ENCODE data around the gene CPD.
"Not testable (repeated sequence)": the region's sequence is repeated elsewhere in the genome, so short reads cannot be mapped to it uniquely, and the experiment has no call there.

Gene CPD

DNA sequence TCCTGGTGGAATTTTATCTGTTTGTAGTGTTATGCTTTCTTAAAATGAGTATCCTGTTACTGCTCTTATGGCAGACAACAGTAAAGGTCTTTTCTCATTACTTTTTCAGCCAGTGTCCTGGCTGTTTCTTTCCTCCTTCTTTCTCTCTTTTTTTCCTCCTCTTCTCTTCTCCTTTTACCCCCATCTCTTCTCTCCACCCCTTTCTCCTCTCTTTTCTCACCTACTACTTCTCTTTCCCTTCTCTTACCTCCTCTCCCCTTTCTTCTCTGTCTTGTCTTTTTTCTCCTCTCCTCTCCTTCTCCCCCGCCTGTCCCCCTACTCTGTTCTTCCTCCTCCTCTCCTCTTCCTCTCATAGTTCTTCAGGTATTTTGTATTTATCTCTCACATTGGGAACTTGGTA lies 48.9 kb downstream of the CPD start:
- TF ChIP-seq, protein P1, sequence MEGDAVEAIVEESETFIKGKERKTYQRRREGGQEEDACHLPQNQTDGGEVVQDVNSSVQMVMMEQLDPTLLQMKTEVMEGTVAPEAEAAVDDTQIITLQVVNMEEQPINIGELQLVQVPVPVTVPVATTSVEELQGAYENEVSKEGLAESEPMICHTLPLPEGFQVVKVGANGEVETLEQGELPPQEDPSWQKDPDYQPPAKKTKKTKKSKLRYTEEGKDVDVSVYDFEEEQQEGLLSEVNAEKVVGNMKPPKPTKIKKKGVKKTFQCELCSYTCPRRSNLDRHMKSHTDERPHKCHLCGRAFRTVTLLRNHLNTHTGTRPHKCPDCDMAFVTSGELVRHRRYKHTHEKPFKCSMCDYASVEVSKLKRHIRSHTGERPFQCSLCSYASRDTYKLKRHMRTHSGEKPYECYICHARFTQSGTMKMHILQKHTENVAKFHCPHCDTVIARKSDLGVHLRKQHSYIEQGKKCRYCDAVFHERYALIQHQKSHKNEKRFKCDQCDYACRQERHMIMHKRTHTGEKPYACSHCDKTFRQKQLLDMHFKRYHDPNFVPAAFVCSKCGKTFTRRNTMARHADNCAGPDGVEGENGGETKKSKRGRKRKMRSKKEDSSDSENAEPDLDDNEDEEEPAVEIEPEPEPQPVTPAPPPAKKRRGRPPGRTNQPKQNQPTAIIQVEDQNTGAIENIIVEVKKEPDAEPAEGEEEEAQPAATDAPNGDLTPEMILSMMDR (IDR thresholded peaks at IDR 0.05; ENCODE audit: low read depth, low read length, missing control alignments): no peak
- no peak for DNase-seq
- Histone ChIP-seq H3K27ac (no peak overlapping the region), H3K27me3 (replicated peaks) (no peaks in the 10 kb centered on the region), H3K36me3 (replicated peaks) (no peaks in the 10 kb centered on the region), H3K4me3 (ENCODE audit: low read depth, low read length) (no peak overlapping the region)
- in situ Hi-C loops (cut with HindIII; ENCODE audit: low pct_ligation_motif_present, low sequenced_read_pairs): no loop called here

DNA sequence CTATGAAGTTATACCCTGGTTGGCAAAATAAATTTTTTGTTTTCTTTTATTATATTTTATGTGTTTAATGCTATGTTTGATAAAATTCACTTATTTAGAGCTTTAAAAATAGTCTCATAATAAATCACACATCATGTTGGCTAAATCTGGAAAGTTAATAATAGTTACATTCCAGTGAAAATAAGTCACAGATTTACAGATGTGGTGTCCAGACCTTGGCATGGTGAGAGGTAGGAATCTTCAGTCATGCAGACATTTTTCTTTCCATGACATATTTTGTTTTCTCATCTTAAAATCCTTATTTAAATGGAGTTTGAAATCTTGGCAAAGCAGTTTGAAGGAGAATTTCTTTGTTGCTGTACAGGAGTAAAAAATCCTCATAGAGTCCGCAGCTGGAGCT lies 50.4 kb downstream of the CPD start:
- DNase-seq: no peak
- no peaks in the 10 kb centered on the region for H3K36me3 ChIP-seq (replicated peaks)
- H3K4me3 ChIP-seq (ENCODE audit: low read depth, low read length): no peak overlapping the region
- TF ChIP-seq, protein P1 (IDR thresholded peaks at IDR 0.05; ENCODE audit: low read depth, low read length, missing control alignments): no peak
- H3K27ac ChIP-seq: no peak overlapping the region
- in situ Hi-C loops (cut with HindIII; ENCODE audit: low pct_ligation_motif_present, low sequenced_read_pairs): no loop called here
- H3K27me3 ChIP-seq (replicated peaks): no peaks in the 10 kb centered on the region

DNA sequence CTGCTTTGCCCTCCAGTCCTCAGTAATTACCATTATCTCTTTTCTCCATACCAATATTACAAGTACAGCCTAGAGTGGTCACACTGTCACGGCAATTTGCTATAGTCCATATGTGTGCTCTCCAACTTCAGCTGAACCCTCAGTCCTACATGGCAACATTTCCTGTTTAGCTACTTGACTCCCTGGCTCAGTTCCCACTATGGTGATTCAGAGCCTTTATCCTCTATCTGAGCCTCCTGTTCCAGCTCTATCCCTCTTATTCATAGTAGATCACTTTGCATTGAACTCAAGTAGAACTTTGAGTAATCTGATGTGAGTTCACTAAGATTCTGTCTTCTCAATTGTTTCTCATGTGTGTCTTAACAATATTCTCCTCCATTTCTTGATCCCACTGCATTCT lies 54.8 kb downstream of the CPD start:
- peak; percentile 97 for DNase-seq
- no peaks in the 10 kb centered on the region for H3K36me3 ChIP-seq (replicated peaks)
- in situ Hi-C loops (cut with HindIII; ENCODE audit: low pct_ligation_motif_present, low sequenced_read_pairs): no loop called here
- H3K27ac ChIP-seq: peak overlapping the region; percentile 26
- H3K27me3 ChIP-seq (replicated peaks): no peaks in the 10 kb centered on the region
- no peak overlapping the region for H3K4me3 ChIP-seq (ENCODE audit: low read depth, low read length)
- TF ChIP-seq, protein P1 (IDR thresholded peaks at IDR 0.05; ENCODE audit: low read depth, low read length, missing control alignments): no peak

DNA sequence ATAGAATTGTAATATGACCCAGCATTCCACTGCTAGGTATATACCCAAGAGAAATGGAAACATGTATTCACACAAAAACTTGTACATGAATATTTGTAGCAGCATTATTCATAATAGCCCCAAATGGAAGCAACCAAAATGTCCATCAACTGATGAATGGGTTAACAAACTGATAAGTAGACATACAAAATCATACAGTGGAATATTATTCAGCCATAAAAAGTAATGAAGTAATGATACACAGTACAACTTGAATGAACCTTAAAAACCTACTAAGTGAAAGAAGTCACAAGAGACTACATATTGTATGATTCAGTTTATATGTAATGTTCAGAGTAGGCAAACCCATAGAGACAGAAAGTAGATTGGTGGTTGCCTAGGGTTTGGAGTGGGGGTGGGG lies 58.0 kb downstream of the CPD start:
- Histone ChIP-seq H3K36me3 (replicated peaks) (no peaks in the 10 kb centered on the region), H3K27ac (no peak overlapping the region), H3K27me3 (replicated peaks) (no peaks in the 10 kb centered on the region), H3K4me3 (ENCODE audit: low read depth, low read length) (no peak overlapping the region)
- in situ Hi-C loops (cut with HindIII; ENCODE audit: low pct_ligation_motif_present, low sequenced_read_pairs): no loop called here
- TF ChIP-seq, protein P1 (IDR thresholded peaks at IDR 0.05; ENCODE audit: low read depth, low read length, missing control alignments): no peak
- DNase-seq: no peak

DNA sequence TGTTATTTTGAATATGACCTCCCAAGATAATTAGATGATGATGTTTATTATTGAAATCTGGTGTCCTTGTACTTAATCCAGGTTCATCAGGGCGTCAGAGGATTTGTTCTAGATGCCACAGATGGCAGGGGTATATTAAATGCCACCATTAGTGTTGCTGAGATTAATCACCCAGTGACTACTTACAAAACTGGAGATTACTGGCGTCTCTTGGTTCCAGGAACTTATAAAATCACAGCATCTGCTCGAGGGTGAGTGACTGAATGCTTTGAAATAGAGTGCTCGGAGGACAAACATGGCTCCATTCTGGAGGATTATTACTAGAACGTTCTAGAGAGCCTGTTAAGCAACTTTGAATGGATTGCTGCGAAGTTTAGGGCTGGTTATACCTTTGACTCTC lies 65.0 kb downstream of the CPD start:
- DNase-seq: no peak
- Histone ChIP-seq H3K4me3 (ENCODE audit: low read depth, low read length) (no peak overlapping the region), H3K36me3 (replicated peaks) (no peaks in the 10 kb centered on the region), H3K27ac (no peak overlapping the region), H3K27me3 (replicated peaks) (no peaks in the 10 kb centered on the region)
- in situ Hi-C loops (cut with HindIII; ENCODE audit: low pct_ligation_motif_present, low sequenced_read_pairs): no loop called here
- TF ChIP-seq, protein P1 (IDR thresholded peaks at IDR 0.05; ENCODE audit: low read depth, low read length, missing control alignments): no peak

DNA sequence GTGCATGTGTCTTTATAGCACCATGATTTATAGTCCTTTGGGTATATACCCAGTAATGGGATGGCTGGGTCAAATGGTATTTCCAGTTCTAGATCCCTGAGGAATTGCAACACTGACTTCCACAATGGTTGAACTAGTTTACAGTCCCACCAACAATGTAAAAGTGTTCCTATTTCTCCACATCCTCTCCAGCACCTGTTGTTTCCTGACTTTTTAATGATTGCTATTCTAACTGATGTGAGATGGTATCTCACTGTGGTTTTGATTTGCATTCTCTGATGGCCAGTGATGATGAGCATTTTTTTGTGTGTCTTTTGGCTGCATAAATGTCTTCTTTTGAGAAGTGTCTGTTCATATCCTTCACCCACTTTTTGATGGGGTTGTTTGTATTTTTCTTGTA lies 67.9 kb downstream of the CPD start:
- H3K27ac ChIP-seq; H3K27me3 ChIP-seq (replicated peaks); DNase-seq; H3K36me3 ChIP-seq (replicated peaks); in situ Hi-C loops (cut with HindIII; ENCODE audit: low pct_ligation_motif_present, low sequenced_read_pairs); H3K4me3 ChIP-seq (ENCODE audit: low read depth, low read length): not testable (repeated sequence)

Measured in brain microvascular endothelial cell (primary cell).